GM19328 (cell line): ENCODE measurements around the gene RNH1.

ENCODE experiments used
- ATAC-seq: cut with Tn5 transposase; IDR thresholded peaks from one replicate; pipeline ENCODE4 v1.9.1; 2021; ENCODE audit warnings: mild to moderate bottlenecking, moderate library complexity; ENCODE audit not compliant: unreplicated experiment

RNH1 gene

DNA sequence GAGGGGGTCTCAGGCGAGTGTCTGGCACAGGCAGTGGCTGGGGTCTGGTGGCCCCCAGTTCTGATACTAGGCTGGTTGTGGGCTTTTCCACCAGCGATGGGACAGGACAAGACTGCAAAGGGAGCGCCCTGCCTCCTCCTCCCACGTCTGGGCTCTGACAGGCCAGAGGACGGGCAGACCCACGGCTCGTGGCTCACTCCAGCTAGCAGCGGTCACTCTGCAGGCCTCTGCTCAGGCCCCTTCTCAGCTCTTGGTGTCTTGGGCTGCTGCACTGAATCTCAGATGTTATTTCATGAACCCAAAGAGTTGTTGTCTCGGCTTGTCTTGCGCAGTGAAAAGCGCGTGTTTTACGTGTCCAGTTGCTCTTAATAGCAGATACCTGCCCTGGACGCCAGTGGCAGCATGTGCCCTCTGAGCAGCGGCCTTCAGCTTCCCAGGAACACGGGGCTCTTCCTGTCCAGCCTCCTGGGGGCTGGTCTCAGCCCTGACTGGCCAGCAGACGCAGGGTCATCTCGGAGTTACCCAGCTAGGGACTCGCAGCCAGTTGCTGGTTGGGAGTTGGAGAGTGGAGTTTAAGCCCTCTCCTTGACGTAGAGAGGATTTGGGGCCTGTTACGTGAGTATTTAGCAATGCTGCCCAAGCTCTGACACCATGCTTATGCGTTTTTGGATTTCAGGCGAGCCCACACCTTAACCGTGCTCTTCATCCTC, 47.4 kb downstream of the RNH1 start:
- ATAC-seq = no peak

DNA sequence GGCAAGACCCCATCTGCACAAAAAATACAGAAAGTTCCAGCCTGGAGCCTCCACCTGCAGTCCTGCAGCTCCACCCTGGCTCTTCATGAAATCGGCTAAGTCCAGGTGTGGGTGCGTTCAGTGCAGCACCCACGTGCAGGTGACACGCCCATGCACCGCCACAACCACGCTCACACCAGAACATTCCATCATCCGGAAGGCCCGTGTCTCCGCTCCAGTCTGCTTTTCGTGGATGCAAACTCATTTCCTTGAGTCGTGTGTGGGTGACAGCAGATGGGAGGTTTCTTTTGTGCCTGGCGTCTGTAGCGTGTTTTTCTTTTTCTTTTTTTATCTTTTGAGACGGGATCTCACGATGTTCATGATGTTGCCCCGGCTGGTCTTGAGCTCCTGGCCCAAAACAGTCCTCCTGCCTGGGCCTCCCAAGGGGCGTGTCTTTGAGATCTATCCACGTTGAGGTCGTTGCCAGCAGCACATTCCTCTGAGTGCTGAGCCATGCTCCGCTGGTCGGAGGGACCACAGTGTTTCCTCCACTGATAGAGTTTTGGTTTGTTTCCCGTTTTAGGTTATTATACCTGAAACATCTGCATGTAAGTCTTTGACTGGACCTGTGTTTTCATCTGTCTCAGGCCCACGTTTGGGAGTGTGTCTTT, 49.8 kb downstream of the RNH1 start:
- no peak for ATAC-seq

DNA sequence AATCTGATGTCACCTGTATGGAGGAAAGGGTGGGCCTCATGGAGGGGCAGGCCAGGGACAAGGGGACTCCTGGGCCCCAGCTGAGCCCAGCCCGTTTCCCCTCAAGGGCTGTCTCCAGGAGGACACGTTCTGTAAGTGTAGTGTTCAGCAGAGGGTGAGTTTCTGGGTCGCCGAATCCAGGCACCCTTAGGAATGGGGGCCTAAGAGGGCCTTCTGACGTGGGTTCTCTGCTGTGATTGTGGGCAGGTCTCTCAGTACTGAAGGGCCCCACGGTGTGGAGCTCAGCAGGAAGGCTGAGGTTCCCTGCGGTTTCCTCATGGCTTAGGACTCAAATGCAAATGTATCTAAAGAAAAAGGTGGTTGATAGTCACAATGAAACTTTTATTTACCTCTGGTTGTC, 50.5 kb downstream of the RNH1 start:
- no peak for ATAC-seq

DNA sequence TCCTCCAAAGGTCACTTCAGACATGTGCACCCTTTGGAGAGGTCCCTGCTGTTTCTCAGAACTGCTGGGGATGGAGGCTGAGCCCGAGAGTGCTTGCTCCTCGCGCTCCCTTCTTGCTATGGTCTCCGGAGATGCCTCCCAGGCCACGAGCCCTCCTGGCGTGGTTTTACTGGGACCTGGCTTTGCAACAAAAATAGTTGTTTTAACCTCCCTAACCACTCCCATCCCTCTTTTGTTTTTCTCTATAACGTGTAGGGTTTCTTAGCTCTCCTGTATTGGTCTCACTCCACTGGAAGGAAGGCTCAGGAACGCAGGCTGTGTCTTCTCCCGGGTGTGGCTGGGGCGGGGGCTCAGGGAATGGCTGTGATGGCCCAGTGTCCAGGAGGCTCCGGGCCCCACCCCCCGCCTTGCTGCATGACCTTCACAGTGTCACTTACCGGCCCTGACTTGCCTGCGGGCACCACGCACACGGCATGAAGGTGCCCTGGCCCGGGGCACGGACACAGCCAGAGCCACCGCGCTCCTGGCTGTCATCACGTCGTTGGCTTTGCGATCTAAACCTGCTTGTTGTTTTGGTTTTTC, 51.4 kb downstream of the RNH1 start:
- no peak for ATAC-seq

DNA sequence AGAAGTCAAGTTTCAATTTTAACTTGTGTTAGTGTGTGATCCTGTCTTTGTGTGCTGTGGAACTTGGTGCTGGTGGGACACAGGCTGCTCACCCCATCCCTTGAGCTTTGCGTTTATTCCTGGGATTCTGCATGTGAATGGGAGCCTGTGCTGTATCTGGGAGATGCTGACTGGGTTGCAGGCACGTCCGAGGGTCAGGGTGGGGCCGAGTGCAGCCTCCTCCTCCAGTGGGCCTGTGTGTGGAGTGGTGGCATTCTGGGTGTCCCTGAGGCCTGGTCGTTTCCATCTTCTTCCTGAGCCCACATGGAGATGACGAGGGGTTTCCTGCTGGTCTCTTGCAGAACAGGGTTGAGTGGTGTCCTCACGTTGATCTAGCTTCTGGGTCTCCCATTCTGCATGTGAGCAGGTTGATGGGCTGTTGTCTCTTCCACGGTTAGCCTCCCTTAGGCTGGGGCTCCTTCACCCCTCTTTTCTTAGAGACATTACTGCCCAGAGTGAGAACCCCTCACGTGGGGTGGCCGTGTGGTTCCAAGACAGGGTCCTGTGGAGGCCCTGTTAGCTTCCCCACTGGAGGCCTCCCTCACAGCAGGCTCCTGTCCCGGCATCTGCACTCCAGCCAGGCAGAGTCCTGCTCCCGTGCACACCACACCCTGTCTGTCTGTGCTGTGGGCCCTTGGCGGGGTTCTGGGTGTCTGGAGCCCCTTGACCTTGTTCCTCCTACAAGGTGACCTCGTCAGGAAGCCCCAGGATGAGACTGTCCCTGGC, 52.1 kb downstream of the RNH1 start:
- ATAC-seq = no peak

DNA sequence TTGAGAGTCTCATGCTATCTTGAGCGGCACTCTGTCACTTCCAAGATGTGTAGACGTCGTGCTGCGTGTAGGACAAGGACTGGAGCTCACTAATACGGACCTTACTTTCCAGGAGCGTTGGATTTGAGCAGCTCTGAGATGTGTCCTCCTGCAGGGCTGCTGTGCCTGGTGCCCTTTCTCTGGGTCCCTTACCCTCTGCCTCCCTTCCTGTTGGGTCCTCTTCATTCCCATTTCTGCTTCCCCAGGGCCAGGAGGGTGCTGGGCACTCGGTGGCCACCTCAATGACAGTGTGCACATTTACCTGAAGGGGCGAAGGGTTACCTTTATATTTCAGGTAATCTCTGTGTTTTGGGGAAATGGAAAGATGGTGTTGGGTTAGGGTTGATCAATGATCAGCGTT, 53.0 kb downstream of the RNH1 start:
- ATAC-seq = no peak

DNA sequence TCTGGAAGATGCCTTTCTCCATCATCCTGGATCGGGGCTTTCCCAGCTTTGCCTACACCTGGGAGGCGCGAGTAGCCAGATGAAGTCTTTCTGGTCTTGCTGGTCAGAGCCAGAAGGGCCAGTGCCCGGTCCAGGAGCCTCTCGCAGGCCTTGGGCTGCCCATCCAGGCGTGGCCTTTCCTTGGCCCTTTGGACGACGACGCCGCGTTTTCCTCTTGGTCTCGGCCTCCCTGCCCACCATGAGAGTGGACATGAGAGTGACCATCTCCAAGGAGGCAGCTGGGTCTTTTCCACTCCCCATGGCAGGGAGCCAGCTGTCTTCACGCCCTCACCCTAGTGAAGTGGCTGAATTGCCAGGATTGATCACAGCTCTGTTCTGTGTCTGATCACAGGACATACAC, 53.5 kb downstream of the RNH1 start:
- ATAC-seq = no peak

DNA sequence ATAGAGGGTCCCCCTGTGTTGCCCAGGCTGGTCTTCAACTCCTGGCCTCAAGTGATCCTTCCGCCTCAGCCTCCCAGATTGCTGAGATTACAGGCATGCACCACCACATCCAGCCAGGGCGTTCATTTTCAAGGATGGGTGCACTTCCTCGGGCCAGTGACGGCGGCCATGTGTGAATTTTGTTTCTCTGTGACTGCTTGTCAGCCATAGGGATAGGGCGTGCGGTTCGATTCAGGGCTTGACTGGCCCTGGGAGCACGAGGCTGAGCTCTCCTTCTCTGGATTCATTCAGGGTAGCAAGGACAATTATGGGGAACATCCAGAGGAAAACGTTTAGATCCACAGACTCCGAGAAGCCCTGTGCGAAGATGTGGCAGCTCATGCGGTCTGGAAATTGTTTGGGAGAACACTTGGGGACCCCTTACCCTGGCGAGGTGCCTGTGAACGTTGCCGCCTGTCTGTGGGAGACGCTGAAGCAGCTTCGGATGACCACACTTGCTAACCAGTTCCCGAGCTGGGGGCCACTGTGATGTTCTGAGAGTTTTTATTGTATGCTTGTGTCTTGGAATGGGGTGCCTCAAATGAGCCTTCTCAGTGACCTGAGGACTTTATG, 54.0 kb downstream of the RNH1 start:
- ATAC-seq = no peak

DNA sequence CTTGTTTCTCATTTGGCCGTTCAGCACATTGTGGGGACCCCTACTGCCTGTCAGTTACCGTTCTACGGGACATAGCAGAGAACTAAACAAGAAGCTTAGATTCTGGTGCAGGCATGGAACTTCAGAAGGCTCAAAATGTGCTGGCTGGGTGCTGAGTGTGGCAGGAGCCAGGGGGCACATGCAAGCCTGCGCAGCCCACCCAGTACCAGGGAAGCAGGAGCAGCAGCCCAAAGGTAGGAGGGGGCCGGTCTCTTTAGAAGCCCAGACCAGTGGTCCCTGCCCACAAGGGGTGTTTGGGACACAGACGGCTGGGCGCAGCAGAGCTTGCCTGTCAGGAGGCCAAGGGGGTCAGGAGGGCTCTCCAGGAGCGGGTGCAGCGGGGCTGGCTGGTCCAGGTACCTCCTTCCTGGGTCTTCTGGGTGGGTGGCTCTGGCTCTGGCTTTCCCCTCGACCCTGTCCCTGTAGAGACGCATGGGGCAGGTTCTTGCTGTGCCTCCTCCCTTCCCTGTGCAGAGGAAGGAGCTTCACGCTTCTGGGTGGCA, 54.8 kb downstream of the RNH1 start:
- ATAC-seq = no peak

DNA sequence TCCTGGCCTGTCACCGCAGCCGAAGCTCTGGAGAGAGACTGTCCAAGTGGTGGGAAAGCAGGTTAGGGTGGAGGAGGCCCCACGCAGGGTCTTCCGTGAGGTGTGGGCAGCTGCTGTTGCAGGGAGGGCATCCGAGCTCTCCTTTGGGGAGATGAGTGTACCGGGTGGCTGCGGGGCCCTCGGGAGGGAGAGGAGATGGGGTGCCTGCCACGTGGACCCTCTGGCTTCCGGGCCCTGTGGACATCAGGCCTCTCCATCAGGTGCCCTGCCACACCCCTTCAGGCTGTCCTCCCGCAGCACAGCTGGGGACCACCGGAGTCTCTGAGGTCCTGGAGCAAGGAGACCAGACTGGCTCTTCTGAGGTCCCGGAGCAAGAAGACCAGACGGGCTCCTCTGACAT, 55.3 kb downstream of the RNH1 start:
- no peak for ATAC-seq

DNA sequence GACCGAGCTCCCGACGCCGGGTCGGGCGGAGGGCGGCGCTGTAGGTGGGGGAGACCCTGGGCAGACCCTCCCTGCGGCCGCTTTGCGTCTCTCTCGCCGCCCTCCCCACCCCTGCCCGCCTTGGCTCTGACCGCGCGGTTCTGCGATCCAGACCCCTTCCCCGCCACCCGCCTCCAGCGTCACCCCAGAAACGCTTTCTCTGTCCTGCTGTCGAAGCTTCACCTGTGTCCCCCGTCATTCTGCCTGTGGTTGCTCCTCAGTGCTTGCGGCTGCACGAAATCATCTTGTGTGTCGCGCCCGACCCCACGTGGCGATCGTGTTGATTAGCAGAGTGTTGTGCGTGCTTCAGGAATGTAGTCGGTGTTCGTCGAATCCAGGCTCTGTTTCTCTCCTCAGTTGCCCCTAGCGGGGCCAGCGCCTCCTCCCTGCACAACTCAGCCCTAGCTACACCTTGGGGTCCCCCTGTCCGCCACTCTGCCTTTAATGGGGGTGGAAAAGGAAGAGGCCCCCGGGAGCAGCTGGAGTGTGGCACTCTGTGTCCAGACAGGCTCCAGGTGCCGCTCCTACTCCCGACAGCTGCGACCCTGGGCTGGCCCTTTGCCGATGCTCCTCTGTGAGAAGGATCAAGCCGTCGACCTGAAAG, 56.1 kb downstream of the RNH1 start:
- no peak for ATAC-seq

DNA sequence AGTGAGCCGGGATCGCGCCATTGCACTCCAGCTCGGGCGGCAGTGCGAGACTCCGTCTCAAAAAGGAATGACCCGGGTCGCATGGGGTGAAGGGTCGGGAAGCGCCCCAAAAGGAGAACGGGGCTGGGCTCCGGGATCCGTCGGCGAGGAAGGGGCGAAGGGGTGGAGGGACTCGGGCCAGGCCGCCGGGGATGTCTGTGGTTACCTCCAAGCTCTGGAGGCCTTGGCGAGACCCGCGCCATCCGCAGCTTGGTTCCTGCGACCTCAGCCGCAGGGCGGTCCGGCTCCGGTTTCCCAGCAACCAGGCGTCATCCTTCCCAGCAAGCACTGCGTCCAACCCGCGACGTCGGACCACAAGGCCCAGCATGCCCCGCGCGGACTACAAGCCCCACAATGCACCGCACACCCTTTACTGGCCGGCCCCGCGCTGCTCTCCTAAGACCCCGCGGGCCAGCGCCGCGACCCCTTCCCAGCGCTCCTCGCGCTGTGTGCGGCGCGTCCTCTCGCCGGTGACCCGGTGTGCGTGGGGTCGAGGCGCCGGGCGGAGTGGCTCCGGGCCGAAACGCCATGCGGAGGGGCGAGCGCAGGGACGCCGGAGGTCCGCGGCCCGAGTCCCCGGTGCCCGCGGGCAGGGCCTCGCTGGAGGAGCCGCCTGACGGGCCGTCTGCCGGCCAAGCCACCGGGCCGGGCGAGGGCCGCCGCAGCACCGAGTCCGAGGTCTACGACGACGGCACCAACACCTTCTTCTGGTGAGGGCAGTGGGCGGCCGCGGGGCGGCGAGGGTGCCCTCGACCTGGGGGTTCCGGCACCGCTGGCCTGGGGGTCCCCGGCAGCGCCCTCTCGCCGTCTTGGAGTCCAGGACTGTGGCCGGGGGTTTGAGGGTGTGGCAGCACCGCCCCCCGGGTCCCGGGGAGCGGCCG, 56.9 kb downstream of the RNH1 start, which contains the start of gene PTDSS2:
PTDSS2 (plus strand) TSS at position 391 of the 920 bp plus-strand sequence; CDS start at position 568, 177 bp downstream.
- peak; percentile 74 for ATAC-seq

DNA sequence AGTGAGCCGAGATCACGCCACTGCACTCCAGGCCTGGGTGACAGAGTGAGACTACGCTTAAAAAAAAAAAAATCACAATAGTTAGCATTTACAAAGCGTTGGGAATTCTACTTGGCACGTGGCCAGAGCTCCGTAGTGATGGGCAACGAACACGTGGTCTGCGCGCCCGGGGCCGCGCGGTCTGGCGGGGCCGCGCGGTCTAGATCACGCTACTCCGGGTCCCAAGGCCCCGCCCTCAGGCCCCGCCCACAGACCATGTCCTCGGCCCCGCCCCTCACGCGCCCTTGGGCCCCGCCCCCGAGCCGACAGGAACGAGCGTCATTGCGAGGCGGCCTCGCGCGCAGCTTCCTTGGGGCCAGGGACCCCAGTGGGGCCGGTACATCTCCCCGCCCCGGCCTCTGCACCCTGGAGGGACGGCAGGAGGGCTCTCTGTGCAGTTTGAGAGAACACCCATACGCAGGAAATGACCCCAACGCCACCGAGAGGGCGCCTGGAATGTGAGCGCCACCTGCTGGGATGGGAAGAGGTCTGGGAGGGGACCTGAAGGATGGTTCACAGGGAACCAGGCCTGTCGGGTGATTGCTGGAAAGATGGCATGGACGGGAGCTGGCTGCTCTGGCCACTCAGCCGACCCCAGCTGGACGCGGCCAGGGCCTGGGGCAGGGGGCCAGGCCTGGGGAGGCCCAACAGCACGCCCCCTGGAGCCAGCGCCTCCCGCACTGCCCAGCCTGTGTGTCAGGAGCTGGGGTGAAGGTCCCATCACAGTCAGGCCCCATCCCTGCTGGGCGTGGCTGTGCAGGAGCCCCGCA, 58.9 kb downstream of the RNH1 start:
- peak; percentile 45 for ATAC-seq

DNA sequence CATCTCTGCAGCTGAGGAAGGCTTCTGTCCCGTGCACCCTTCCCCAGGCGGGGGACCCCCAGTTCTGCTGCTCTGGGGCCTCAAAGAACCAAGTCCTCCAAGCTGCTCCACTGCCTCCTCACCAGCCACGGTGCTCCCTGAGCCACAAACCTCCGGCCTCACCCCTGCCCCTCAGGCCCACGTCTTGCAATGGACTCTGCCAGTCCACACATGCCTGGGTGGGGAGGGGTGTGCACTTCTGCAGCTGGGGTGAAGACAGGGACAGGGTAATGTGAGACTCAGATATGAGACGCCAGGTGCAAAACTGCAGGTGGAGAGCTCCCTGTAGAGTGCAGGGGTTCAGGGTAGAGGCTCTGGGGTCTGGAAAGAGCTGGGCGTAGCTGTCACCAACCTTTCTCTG, 60.2 kb downstream of the RNH1 start:
- ATAC-seq = no peak

DNA sequence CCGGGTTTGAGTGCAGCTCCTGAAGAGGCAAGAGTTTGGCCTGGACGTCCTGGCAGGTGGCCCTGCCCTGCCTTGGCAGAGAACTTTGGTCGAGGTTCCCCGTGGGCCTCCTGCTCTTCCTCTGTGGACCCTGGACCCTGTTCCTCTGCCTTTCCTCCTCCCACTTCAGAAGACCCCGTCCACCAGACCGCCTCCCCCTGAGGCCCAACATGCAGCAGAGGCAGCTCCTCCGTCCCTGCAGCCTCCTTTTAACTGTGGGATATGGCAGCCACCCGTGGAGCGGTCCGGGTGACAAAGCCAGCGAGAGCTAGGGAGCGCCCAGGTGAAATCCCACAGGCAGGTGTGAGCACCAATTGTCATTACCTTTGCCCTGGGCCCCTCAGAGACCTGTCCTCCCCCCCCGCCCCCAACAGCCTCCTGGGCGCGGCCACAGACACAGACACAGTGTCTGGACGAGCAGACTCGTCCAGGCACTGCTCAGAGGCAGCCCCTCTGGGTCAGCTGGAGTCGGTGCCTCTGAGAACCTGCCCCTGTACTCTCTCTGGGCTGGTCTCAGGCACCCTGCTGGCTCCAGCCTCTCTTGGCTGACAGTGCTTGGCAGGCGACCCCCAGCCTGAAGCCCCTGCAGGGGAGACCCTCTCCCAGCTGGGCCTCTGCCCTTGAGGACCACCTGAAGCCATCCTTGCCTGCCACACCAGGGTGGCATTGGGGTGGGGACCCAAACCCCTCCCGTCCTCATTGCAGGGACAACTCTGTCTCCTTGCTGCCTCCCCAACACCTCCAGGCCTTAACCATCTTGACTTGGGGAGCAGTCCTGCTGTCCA, 61.1 kb downstream of the RNH1 start:
- no peak for ATAC-seq
